Activated CD8-positive, alpha-beta memory T cell treated with anti-CD3 and anti-CD28 coated beads, Interleukin-2, amount 50 U/mL, for 48 hours (primary cell): Measurements from ENCODE around the gene CDC27.
"Not testable (repeated sequence)": the region's sequence is repeated elsewhere in the genome, so short reads cannot be mapped to it uniquely, and the experiment has no call there.

Experiments used
- DNase-seq: peaks from one replicate; pipeline ENCODE4 v3.0.0-alpha.2; 2020

The CDC27 gene

DNA sequence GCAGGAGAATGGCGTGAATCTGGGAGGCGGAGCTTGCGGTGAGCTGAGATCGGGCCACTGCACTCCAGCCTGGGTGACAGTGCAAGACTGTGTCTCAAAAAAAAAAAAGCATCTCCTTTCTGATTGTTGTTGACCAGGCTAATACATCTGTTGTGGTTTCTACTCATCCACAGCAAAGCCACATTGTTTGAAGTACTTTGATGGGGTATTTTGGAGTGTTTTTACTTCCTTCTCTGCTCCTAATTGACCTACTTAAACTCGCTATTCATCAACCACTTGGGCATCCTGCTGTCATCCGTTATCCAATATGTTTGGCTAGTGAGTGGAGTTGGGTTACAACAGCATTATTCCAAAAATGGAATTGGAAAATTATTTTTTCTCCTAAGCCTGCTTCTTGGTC, 3.5 kb upstream of the CDC27 start:
- no peak for DNase-seq

DNA sequence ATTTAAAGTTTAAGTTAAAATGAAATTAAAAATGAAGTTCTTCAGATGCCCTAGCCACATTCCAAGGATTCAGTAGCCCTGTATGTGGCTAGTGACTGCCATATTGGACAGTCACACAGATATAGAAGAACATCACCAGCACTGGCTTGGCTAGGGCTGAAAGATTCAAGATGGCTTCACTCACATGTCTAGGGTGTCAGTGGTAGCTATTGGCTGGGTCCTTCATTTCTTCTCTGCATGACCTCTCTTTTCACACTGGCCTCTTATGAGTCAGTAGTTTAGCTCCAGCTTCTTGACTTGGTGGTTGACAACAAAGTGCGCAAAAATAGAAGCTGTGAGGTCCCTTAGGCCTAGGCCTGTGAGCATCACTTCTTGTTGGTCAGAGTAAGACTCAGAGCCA, 1.7 kb upstream of the CDC27 start:
- no peak for DNase-seq

DNA sequence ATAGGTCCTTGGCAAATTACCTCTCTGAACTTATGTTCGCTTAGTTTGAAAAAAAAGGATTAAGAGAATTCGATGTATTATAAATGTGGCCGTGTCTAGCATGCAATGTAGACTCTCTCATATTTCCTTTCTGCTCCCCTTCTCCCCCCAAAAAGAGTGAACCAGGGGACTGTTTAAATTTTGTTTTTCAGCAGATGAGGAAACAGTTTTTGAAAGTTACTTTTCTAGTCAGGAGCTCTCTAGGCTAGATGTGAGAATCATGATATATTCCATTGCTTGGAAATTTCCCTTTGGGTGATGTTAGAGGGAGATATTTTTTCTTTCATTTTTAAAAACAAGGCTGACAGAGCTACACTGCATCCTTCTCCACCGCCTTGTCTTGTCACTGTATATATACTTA, 1.1 kb upstream of the CDC27 start:
- no peak for DNase-seq

DNA sequence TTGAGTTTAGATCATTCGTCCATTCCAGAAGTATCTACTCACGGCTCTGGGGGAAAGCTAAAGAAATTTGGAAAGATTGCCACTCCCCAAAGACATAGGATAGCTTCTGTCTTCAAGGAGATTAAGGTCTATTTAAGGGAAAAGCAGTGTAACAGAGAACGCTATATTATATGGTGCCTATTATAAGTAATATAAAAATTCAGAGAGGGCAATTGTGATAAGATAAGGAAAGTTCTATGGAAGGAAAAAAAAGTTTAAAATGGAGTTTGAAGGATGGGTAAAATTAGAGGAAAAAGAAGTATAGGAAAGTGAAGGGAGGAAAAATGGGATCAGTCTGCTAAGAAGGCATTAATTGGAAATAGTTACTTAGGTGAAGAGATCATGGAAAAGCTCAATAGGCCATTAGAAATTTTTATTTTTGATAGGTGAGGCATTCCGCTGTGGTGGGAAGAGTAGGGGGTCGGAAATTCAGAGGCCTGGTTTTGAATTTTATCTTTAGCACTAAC, 690 bp upstream of the CDC27 start:
- DNase-seq: no peak

DNA sequence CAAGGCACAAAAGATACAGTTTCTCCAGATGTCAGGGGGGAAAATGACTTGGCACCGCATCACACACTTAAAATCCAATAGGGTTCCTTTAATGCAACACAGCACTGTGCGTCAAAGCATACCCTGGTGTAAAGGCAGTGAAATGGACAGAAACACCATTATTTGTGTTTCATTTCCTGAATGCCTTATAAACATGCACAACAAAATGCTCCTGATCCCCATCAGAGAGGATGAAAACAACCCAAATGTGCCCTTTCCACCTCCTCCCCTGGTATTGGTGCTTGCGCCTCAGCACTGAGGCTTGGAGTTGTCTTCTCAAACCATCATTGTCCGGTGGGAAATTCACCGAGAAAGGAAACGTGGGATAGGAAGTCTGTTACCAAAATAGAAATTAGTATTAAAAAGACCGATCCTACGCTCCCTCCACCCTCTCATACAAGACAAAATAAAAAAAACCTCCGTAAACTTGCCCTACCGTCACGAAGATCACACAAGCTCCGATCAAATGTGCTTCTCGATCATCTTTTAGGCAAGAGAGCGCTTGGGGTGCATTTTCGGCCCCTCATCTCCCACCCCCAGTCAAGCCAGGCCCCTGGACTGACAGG, 722 bp downstream of the CDC27 start:
- no peak for DNase-seq

DNA sequence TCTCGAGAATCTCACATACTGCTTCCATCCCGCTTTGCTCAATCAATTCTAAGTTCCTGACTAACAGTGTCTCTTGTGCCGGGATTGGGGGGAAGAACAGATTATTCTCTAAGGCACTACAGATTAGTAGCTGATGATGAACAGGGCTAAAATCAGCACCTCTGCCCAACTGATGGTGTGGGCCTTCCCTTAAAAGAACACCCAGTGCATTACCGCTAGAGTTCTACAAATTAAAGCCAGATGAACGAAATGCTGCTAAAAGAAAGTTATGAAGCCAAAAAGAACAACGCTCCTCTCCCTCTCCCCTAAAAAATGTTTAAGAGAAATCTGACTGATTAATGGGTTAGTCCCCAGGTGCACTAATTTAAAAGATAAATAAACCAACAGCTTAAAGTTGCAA, 4.4 kb downstream of the CDC27 start:
- no peak for DNase-seq

DNA sequence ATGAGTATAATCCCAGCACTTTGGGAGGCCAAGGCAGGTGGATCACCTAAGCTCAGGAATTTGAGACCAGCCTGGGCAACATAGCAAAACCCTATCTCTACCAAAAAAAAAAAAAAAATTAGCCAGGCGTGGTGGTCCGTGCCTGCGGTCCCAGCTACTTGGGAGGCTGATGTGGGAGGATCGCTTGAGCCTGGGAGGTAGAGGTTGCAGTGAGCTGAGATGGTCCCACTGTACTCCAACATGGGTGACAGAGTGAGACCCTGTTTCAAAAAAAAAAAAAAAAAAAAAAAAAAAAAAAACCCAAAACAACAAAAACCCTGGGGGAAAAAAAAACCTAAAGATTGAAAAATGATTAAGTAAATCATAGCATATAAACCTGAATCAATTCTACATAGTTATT, 8.1 kb downstream of the CDC27 start:
- DNase-seq: not testable (repeated sequence)

DNA sequence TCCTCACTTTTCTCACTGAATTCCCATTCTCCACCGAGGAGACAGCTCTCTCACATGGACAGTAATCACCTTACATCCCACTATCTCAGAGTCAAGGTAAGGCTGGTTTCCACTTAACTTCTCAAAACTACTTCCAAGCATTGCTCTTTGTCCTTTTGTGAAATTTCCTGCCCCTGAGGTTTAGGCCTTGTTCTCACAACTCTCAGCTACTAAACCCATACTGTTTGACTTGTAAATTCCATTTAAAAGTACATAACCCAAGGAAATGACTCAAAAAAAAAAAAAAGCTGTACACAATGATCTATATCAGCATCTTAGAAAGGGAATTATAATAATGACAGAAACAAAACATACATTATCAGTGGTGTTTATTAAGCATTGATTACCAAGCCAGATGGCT, 8.8 kb downstream of the CDC27 start:
- DNase-seq: no peak

DNA sequence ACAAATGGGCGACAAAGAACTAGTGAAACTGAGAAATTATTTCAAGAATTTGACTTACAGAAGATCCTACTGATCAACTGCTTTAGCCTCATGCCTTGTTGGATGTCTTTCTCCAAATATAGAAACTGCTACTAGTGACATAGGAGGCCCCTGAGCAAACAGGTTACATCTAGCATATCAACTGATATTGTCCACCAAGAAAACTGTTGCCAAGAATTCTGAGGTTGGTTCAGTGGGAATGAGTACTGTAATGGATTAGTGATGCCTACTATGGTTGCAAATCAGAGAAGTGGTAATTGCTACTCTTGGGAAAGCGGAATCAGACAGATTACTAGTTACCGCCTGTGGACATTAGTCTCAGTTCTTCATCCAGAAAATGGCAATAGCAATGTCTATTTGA, 10.0 kb downstream of the CDC27 start:
- no peak for DNase-seq

DNA sequence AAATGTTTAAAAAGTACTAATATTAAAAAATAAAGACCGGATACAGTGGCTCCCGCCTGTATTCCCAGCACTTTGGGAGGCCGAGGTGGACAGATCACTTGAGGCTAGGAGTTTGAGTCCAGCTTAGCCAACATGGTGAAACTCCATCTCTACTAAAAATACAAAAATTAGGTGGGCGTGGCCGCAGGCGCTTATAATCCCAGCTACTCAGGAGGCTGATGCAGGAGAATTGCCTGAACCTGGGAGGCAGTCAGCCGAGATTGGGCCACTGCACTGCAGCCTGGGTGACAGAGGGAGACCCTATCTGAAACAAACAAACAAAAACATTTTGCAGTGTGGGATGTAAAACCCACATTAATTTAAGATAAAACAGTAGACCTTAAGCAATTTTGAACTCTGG, 11.8 kb downstream of the CDC27 start:
- DNase-seq: no peak

DNA sequence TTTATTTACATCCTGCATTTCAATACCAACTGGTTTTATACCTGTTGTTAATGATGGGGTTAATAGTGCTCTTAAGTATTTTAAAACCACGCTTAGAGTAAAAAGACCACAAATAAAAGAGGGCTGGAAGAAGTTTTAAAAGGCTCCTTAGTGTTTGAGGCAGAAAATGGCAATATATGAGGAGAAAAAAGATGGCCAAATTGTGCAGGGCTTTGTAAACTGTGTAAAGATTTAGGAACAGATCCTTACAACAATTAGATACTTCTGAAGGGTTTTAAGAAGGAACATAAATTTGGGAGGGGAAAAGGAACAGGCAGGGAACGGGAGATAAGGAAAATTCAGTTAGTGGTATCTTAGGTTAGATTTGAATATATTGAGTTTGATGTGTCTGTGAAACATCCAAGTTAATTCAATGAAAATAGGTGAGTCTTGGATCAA, 12.7 kb downstream of the CDC27 start:
- no peak for DNase-seq

DNA sequence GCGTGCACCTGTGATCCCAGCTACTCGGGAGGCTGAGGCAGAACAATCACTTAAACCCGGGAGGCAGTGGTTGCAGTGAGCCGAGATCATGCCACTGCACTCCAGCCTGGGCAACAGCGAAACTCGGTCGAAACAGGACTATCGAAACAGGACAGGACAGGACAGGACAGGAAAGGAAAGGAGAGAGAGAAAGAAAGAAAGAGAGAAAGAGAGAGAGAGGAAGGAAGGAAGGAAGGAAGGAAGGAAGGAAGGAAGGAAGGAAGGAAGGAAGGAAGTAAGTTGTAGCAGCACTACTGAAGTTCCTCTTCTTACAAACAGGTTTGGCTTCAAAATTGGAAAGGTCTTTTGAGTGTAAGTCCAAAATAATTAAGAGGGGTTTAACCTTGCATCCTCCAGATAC, 14.3 kb downstream of the CDC27 start:
- not testable (repeated sequence) for DNase-seq

DNA sequence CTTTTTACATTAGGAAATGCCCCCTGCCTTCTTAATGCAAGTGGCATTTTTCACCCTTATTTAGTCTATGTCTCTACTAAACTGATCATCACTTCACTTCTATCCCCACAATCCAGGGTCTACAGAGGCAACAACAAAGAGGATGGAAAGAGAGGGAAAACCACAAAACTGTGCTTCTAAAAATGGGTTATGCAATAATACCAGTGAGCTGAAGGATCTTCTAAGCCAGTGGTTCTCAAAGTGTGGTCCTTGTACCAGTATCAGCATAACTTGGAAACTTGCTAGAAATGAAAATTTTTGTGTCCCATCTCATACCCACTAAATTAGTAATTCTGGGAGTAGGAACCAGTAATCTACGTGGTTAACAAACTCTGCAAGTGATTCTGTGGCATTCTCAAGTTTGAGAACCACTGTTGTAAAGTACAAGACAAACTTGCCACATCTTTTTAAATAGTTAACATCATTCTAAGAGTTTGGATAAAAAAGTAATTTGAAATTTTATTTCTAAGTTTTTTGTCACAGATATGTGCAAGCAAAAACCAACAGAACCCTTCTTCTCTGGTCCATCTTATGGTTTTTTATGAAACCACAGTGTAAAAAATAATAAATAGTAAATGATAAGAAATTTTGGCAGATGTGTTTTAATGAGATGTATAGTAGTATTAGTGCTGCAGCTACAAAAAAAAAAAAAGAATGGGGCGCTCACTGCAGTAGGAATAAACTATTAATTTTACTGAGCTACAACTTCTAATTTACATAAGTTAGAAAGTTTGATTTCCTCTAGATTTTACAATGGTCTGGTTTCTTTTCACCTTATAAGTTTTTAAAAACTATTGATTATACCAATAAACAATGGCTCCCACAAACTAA, 16.2 kb downstream of the CDC27 start:
- DNase-seq: no peak

DNA sequence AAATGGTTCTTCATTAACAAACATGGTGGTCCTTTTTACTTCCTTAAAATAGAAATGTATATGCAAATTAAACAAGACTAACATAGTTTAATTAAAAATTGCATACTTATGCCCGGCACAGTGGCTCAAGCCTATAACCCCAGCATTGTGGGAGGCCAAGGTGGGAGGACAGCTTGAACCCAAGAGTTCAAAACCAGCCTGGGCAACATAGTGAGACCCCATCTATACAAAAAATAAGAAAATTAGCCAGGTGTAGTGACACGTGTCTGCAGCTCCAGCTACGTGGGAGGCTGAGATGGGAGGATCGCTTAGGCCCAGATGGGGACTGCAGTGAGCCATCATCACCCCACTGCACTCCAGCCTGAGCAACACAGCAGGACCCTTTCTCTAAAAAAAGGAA, 18.4 kb downstream of the CDC27 start:
- no peak for DNase-seq

DNA sequence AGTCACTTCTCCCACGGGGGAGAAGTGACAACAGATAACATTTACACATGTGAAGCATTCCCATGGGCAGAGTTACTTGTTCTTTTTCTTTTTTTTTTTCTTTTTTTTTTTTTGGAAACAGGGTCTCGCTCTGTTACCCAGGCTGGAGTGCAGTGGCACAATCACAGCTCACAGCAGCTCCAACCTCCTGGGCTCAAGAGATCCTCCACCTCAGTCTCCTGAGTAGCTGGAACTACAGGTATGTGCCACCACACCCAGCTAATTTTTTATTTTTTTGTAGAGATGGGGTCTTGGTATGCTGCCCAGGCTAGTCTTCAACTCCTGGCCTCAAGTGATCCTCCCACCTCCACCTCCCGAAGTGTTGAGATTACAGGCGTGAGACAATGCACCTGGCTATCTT, 20.2 kb downstream of the CDC27 start:
- DNase-seq: not testable (repeated sequence)

DNA sequence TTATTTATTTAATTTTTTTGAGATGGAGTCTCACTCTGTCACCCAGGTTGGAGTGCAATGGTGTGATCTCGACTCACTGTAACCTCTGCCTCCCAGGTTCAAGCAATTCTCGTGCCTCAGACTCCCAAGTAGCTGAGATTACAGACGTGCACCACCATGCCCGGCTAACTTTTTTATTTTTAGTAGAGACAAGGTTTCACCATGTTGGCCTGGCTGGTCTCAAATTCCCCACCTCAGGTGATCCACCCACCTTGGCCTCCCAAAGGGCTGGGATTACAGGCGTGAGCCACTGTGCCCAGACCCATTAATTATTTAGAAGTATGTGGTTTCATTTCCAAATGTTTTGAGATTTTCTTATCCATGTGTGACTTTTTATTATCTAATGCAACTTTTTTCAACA, 22.2 kb downstream of the CDC27 start:
- DNase-seq: not testable (repeated sequence)

DNA sequence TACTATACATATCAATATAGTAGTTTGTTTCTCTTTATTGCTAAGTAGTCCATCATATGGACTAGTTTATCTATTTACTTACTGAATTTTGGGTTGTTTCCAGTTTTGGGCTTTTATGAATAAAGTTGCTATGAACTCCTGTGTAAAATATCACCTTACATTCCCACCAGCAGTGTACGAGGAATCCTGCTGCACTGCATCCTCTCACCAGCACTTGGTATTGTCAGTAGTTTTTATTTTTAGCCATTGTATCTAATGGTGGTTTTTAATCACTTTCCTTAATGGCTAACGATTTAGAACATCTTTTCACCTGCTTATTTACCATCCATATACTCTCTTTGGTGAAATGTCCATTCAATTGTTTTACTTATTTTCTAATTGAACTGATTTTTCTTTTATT, 24.0 kb downstream of the CDC27 start:
- DNase-seq: no peak

DNA sequence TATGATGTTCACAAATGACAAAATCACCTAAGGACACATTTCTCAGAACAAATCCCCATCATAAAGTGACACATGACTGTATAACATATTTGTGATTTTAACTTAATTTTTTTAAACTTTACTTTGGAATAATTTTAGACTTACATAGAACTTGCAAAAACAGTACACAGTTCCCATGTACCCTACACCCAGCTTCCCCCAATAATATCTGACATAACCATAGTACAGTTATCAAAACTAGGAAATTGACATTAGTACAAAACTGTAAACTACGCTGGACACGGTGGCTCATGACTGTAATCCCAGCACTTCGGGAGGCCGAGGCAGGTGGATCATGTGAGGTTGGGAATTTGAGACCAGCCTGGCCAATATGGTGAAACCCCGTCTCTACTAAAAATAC, 24.8 kb downstream of the CDC27 start:
- DNase-seq: no peak

DNA sequence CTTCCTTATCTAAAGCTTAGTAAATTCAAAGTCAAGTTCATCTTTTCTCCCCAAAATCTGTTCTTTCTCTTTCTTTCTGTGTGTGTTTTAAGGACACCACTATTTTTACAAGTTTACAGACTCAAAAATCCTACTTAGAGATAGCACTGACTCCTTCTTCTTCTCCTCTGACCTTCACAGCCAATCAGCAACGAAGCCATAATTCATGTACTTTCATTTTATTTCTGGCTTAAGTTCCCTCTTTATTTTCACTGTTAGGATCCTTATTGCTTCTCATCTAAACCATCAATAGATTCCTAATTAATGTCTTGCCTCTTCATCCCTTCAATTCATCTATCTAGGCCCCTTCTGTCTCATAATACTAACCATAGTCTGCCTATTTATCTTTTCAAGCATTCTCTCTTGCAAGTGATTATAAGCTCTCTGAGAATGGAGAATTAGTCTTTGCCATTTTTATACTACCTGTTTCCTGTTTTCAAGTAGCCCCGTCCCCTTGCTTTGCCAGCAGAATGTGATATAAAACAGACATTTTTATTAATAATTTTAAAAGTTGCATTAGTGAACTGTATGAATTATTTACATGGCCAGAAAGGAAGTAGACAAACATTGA, 27.0 kb downstream of the CDC27 start:
- no peak for DNase-seq

DNA sequence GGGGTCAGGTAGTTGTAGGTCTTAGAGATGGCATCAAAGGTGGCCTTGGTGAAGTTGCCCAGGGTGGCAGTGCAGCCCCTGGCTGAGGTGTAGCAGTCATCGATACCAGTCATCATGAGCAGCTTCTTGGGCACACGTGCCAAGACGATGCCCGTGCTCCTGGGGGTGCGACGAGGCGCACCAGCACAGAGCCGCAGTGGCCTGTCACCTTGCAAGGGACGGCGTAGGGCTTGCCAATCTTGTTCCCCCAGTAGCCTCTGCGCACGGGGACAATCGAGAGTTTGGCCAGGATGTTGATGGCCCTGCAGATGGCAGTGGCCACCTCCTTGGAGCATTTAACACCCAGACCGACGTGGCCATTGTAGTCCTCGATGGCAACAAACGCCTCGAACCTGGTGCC, 29.8 kb downstream of the CDC27 start:
- DNase-seq: no peak

DNA sequence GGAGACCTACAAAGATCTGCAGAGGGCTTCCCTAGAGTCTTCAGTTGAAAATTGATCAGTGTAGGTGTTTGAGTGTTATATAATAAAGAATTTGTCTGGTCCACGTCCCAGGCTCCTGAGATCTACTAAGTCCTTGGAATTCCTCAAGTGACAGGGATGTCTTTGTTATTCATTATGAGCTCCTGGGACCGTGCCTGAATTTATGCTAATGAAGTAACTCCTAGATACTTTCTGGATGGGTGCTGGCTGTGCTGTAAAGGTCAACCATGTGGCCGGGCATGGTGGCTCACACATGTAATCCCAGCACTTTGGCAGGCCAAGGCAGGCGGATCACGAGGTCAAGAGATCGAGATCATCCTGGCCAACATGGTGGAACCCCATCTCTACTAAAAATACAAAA, 43.7 kb downstream of the CDC27 start:
- no peak for DNase-seq

DNA sequence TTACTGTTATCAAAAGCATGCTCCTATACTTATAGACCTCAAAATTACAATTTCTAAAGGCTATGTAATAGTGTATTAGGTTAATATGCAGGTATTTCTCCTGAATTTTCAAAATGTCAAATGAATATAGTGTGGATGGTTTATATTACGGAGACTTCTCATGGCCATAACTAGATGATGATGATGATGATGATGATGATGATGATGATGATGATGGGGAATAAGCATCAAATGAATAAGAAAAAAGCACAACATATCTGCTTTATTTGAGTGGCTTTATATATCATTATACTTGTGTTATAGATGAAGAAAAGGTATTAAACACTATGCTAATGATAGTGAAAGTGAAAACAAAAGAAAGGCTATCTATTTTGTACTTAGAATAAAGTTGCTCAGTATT, 53.9 kb downstream of the CDC27 start:
- no peak for DNase-seq

DNA sequence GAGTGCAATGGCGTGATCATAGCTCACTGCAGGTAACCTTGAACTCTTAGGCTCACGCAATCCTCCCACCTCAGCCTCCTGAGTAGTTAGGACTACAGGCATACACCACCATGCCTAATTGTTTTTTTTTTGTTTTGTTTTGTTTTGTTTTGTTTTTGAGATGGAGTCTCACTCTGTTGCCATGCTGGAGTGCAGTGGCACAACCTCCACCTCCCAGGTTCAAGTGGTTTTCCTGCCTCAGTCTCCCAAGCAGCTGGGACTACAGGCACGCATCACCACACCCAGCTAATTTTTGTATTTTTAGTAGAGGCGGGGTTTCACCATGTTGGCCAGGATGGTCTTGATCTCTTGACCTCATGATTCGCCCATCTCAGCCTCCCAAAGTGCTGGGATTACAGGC, 54.7 kb downstream of the CDC27 start:
- DNase-seq: not testable (repeated sequence)

DNA sequence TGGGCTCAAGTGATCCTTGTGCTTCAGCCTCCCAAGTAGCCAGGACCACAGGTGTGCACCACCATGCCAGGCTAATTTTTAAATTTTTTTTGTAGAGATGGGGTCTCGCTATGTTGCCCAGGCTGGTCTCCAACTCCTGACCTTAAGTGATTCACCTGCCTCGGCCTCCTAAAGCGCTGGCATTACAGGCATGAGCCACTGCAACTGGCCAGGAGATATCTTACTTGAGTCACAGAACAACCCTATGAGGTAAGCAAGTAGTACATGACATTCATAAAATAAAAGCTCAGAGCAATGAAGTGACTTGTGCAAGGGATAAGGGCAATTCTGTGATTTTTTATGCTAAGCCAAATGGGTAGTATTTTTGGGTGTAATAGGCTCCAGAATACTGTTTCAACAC, 57.3 kb downstream of the CDC27 start:
- DNase-seq: no peak
